Heart left ventricle (tissue), 16 donors: ENCODE data around the gene NUBP1. TPM values are rescaled to one million over a fixed set of nuclear protein-coding genes. Genes with fewer than 3 reads are reported as not detected.

ENCODE experiments used
- ATAC-seq, 4 donors: fragments of 200-7000 bp; cut with Tn5 transposase; one replicate each; pipeline ENCODE4 v1.9.1; 2020 to 2022; ENCODE audit warnings: moderate library complexity in 4 of 4, mild to moderate bottlenecking in 3 of 4, moderate number of reproducible peaks in 1 of 4
- DNase-seq, 5 donors: peaks; one replicate each; pipeline ENCODE4 v3.0.0-alpha.2; 2020
- H3K27ac ChIP-seq, 12 donors: fragments of 200-600 bp; sonication (generic) in 4 of 12; one replicate each; pipeline versions ENCODE4 v1.5.0 to v1.8.0; 2016 to 2022; ENCODE audit warnings: mild to moderate bottlenecking in 2 of 12
- H3K27me3 ChIP-seq, 9 donors: fragments of 200-600 bp; sonication (generic) in 2 of 9; one replicate each; pipeline versions ENCODE4 v1.5.1 to v1.8.0; 2016 to 2022; ENCODE audit warnings: mild to moderate bottlenecking in 3 of 9
- H3K36me3 ChIP-seq, 9 donors: fragments of 200-600 bp; sonication (generic) in 2 of 9; one replicate each; pipeline versions ENCODE4 v1.5.0 to v1.8.0; 2018 to 2022; ENCODE audit warnings: mild to moderate bottlenecking in 2 of 9
- H3K4me1 ChIP-seq, 12 donors: fragments of 200-600 bp; sonication (generic) in 4 of 12; one replicate each; pipeline versions ENCODE4 v1.5.0 to v1.8.0; 2016 to 2022; ENCODE audit warnings: mild to moderate bottlenecking in 3 of 12
- H3K4me3 ChIP-seq, 12 donors: fragments of 200-600 bp; sonication (generic) in 4 of 12; one replicate each; pipeline versions ENCODE4 v1.5.0 to v1.8.0; 2017 to 2022; ENCODE audit warnings: mild to moderate bottlenecking in 9 of 12, moderate library complexity in 4 of 12
- H3K9me3 ChIP-seq, 12 donors: fragments of 200-600 bp; sonication (generic) in 4 of 12; one replicate each; pipeline versions ENCODE4 v1.5.0 to v1.8.0; 2016 to 2022; ENCODE audit warnings: mild to moderate bottlenecking in 1 of 12
- CTCF ChIP-seq, 12 donors: fragments of 200-600 bp; sonication (generic) in 4 of 12; IDR thresholded peaks; one replicate each; pipeline versions ENCODE4 v1.5.0 to v1.8.0; 2018 to 2022; ENCODE audit warnings: antibody characterized with exemption in 12 of 12, mild to moderate bottlenecking in 5 of 12
- POLR2A ChIP-seq, 2 donors: fragments of 450-650 bp; IDR thresholded peaks; one replicate each; pipeline ENCODE4 v1.6.1; 2017; ENCODE audit warnings: antibody characterized with exemption in 2 of 2, mild to moderate bottlenecking in 2 of 2, moderate library complexity in 2 of 2
- WGBS, 4 donors: extraction: QIAGEN DNeasy Blood & Tissue Kit in 2 of 4; methylation state at CpG; one replicate each; pipeline versions ENCODE4 v1.1.5 to v1.1.7; 2013 to 2018; 5-methylcytosine and 5-hydroxymethylcytosine counted together
- intact Hi-C, 10 donors: fragments of 100-400 bp; cut with DNase I; formaldehyde crosslinking; loops; one replicate each; pipeline versions ENCODE4 v1.11.1 to v1.14.2; 2022
- polyA plus RNA-seq, 2 donors: library from polyadenylated mRNA; stranded (reverse); fragments of 200-250 nt; gene quantifications; one replicate each; pipeline ENCODE4 v1.2.3, GENCODE V29; 2013
- total RNA-seq, 9 donors: library from RNA; depleted of rRNA in 2 of 9; stranded (reverse); fragments of >200 nt in 2 of 9; fragmentation: NEBNext Ultra II Directional in 3 of 9; extraction: Animal tissue kit (Norgen Biotek cat#: 25700) in 3 of 9; gene quantifications; one replicate each; pipeline versions ENCODE4 v1.1.0 to v1.2.4, GENCODE V29; 2016 to 2023
- donor health status: ischemic (EF 13 %, LVEDD 7.1; RV severe dilation, severe dysfunction).
- donor health status: healthy with polysubstance abuse.
- donor health status: DM: no; HTN: yes; CAD: no.
- donor health status: DM: no; HTN: no; CAD: no.
- donor health status: ischemic (EF 25% LVEDD 6.9; RV normal size, moderate dysfunction).
- donor health status: ischemic (EF 25% LVEDD 5.7; RV mildly dilated, moderate dysfunction).
- donor health status: healthy.
- donor health status: DM: yes; HTN: yes; CAD: no.
- donor health status: ischemic (EF 35%, LVEDD 5.7; RV mildly dilated, moderate dysfunction).
- donor health status: nonischemic (EF 11% LVEDD 7.7; RV severe dilation, severe dysfunction).
- donor health status: DM: yes; HTN: yes; CAD: no.
- donor health status: PGD.
- donor health status: ischemic (EF 29% LVEDD 5.4; RV normal size, mild dysfunction).
- donor health status: nonischemic (EF 23%, LVEDD 6.1; RV moderate dilation, normal function).

NUBP1 gene
- total and polyA plus RNA-seq, 11 donors: 34.0 to 60.0 (median 50.9) TPM

GRCh38 chr16:10799736-10800135 is 56.1 kb downstream of the NUBP1 start:
- no peak for ATAC-seq
- DNase-seq: no peak
- Histone ChIP-seq H3K27ac (peak overlapping the region in 1 of 12 donors; percentile 48), H3K36me3 (no peaks in the 10 kb centered on the region), H3K27me3 (no peaks in the 10 kb centered on the region), H3K4me3 (no peak overlapping the region), H3K4me1 (peaks cover 0 to 8% (median 0%) of the 10 kb centered on the region in 12 donors), H3K9me3 (peaks cover 0 to 5% (median 0%) of the 10 kb centered on the region in 12 donors)
- intact Hi-C loops: no loop called here
- TF ChIP-seq POLR2A (IDR thresholded peaks at IDR 0.05): no peak
- 87 to 93% (median 90%) methylated on average over 3 of the region's 3 CpGs for WGBS, 4 donors

GRCh38 chr16:10805334-10805733 is 61.7 kb downstream of the NUBP1 start:
- 77 to 83% (median 79%) methylated on average over 9 of the region's 9 CpGs for WGBS, 4 donors
- intact Hi-C loops: no loop called here
- no peaks in the 10 kb centered on the region for H3K36me3 ChIP-seq
- TF ChIP-seq POLR2A (IDR thresholded peaks at IDR 0.05) (no peak), CTCF (IDR thresholded peaks at IDR 0.05) (no peak)
- peaks cover 0 to 6% (median 0%) of the 10 kb centered on the region in 12 donors for H3K4me1 ChIP-seq
- no peak overlapping the region for H3K4me3 ChIP-seq
- no peak overlapping the region for H3K27ac ChIP-seq
- H3K27me3 ChIP-seq: no peaks in the 10 kb centered on the region
- no peak for DNase-seq
- ATAC-seq: no peak
- H3K9me3 ChIP-seq: no peaks in the 10 kb centered on the region

- WGBS, 4 donors: 88 to 93% (median 90%) methylated on average over 6 of the region's 6 CpGs
- Histone ChIP-seq H3K9me3 (no peaks in the 10 kb centered on the region), H3K36me3 (no peaks in the 10 kb centered on the region), H3K27ac (peak overlapping the region in 2 of 12 donors; percentile 26 to 65), H3K27me3 (no peaks in the 10 kb centered on the region), H3K4me1 (peaks cover 0 to 5% (median 0%) of the 10 kb centered on the region in 12 donors), H3K4me3 (no peak overlapping the region)
- peak in 1 of 4 donors; percentile 16 for ATAC-seq
- DNase-seq: no peak
- intact Hi-C loops: no loop called here
- TF ChIP-seq POLR2A (IDR thresholded peaks at IDR 0.05) (no peak), CTCF (IDR thresholded peaks at IDR 0.05) (no peak)
Observed at GRCh38 chr16:10806698-10807097, 63.1 kb downstream of the NUBP1 start.

- TF ChIP-seq POLR2A (IDR thresholded peaks at IDR 0.05) (no peak), CTCF (IDR thresholded peaks at IDR 0.05) (no peak)
- Histone ChIP-seq H3K27ac (no peak overlapping the region), H3K36me3 (no peaks in the 10 kb centered on the region), H3K4me1 (peaks cover 0 to 5% (median 0%) of the 10 kb centered on the region in 12 donors), H3K4me3 (no peak overlapping the region), H3K27me3 (no peaks in the 10 kb centered on the region), H3K9me3 (no peaks in the 10 kb centered on the region)
- ATAC-seq (no peak), DNase-seq (no peak)
- intact Hi-C loops: no loop called here
- WGBS, 4 donors: 84 to 92% (median 90%) methylated on average over 3 of the region's 3 CpGs
Observed at GRCh38 chr16:10808218-10808617, 64.6 kb downstream of the NUBP1 start.

- 84 to 92% (median 86%) methylated on average over 3 of the region's 3 CpGs for WGBS, 4 donors
- Histone ChIP-seq H3K4me3 (no peak overlapping the region), H3K36me3 (no peaks in the 10 kb centered on the region), H3K4me1 (peaks cover 0 to 5% (median 0%) of the 10 kb centered on the region in 12 donors), H3K9me3 (no peaks in the 10 kb centered on the region), H3K27ac (no peak overlapping the region), H3K27me3 (no peaks in the 10 kb centered on the region)
- DNase-seq (no peak), ATAC-seq (peak in 1 of 4 donors; percentile 42)
- TF ChIP-seq POLR2A (IDR thresholded peaks at IDR 0.05) (no peak), CTCF (IDR thresholded peaks at IDR 0.05) (no peak)
- intact Hi-C loops: no loop called here
Observed at GRCh38 chr16:10808850-10809249, 65.2 kb downstream of the NUBP1 start.
